GM12801 (cell line): ENCODE measurements around the gene ZFP36L2.

Experiments used
- CTCF ChIP-seq: IDR thresholded peaks from one replicate; pipeline ENCODE4 v1.5.1; 2011; ENCODE audit warnings: control low read depth; ENCODE audit not compliant: insufficient read length; ENCODE audit errors: extremely low read depth

ZFP36L2 gene

GRCh38 chr2:43221763-43222474 is 4.5 kb downstream of the ZFP36L2 start:
- TF ChIP-seq CTCF, result no peak

GRCh38 chr2:43221124-43221762 is 5.2 kb downstream of the ZFP36L2 start:
- no peak for TF ChIP-seq CTCF

GRCh38 chr2:43220760-43221123 is 5.7 kb downstream of the ZFP36L2 start:
- TF ChIP-seq CTCF, result no peak

DNA sequence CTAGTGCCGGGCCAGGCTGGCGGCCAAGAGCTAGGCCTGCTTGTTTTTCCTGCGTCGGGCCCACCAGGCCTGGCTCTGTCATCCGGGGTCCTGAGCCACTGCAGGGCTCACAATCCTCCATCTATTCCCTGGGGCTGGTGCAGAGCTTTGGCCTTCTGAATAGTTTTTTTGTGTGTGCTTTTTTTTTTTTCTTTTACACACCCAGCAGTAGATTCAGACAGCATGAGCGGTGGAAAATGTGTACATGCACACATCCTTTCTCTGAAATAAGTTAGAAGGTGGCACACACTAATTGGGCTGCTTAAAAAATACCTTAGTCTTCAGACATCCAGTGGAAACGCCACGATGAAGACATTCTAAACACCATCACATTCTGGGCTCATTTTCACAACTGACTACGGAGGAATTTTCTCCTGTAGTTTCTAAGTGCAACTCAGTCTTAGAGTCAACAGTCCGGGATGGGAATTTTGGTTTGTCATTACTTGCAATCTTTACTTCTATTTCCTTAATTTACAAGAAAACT is 6.1 kb downstream of the ZFP36L2 start:
- no peak for TF ChIP-seq CTCF

DNA sequence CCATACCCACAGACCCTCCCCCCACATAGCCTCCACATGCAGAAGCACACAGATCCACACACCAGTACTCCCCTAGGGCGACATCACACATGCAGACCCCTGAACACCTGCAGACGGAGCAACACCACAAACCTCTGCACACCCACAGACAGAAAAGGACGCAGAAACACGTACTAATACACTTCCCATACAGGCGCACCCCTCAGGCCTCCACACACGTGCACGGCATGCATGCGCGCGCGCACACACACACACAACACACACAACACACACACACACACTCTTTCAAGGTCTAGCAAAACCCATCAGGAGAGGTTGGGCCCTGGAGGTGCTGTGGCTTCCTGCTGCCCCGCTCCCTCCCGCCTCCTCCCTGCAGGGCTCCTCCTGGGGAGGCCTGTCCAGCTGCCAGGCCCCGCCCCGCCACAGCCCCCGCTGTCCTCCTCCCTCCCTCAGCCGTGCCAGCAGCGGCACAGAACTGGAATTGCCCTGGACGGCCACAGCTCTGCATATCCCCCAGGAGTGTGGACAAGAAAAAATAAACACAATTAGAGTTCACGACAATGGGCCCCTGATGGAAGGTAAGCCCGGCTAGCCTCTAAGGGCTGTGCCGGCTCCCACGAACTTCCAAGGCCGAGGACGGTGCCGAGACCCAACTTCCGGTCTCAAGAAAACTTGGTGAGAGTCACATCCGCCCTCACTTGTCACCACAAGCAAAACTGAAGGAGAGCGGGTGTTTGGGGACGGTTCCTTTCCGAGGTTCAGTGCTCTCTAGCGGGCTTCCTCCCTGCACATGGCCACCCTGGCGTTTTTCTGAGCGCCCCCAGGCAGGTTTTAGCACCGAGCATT is 6.8 kb downstream of the ZFP36L2 start:
- no peak for TF ChIP-seq CTCF

- TF ChIP-seq CTCF, result no peak
Measured at GRCh38 chr2:43218702-43219382, 7.6 kb downstream of the ZFP36L2 start.
